SK-N-SH (cell line): ENCODE measurements around the gene SLX4IP. TPM values are rescaled to one million over a fixed set of nuclear protein-coding genes. Genes with fewer than 3 reads are reported as not detected.

ENCODE experiments used
- CTCF ChIA-PET: fragments of 300-600, 350-600 bp; formaldehyde crosslinking; extraction: SDS; loops from one replicate; lab custom pipeline; 2021; lab: Yijun Ruan, JAX
- POLR2A ChIA-PET: fragments of 350-600 bp; sonication (Branson Sonifier 250); formaldehyde crosslinking; extraction: SDS; loops from one replicate; lab custom pipeline; 2020; ENCODE audit warnings: antibody characterized with exemption, inconsistent platforms; lab: Yijun Ruan, JAX
- DNase-seq: peaks from one replicate; pipeline ENCODE4 v3.0.0; 2012
- H2AFZ ChIP-seq: fragments of 200-600 bp; sonication (generic); 2 replicates; pipeline ENCODE4 v1.8.1; 2016; ENCODE audit warnings: antibody characterized with exemption, mild to moderate bottlenecking, low read depth
- H3F3A ChIP-seq: fragments of 200-600 bp; sonication (generic); replicated peaks from 2 replicates; pipeline ENCODE3; 2016; ENCODE audit warnings: antibody characterized with exemption, mild to moderate bottlenecking; ENCODE audit not compliant: insufficient read depth
- H3K27ac ChIP-seq, 2 experiments: fragments of 200-500 bp in 1 of 2; fragments of 200-600 bp in 1 of 2; sonication (Bioruptor generic) in 1 of 2; sonication (generic), shearing (Covaris generic) in 1 of 2; 2 replicates each; pipeline versions ENCODE4 v1.5.1 to v1.6.1; 2014 to 2016; ENCODE audit warnings: low read depth in 2 of 2, inconsistent platforms in 1 of 2, low read length in 1 of 2, mild to moderate bottlenecking in 1 of 2, mixed read lengths in 1 of 2
- H3K27me3 ChIP-seq: fragments of 200-600 bp; sonication (generic), shearing (Covaris generic); 2 replicates; pipeline ENCODE4 v1.6.1; 2016; ENCODE audit warnings: mixed run types; ENCODE audit not compliant: insufficient read depth
- H3K36me3 ChIP-seq, 2 experiments: fragments of 200-500 bp in 1 of 2; fragments of 200-600 bp in 1 of 2; sonication (Bioruptor generic) in 1 of 2; sonication (generic) in 1 of 2; replicated peaks in 1 of 2; 2 replicates each; pipeline versions ENCODE3 to v1.5.1; 2014 to 2016; ENCODE audit warnings: low read length in 1 of 2, mild to moderate bottlenecking in 1 of 2; ENCODE audit not compliant: insufficient read depth in 2 of 2, control insufficient read depth in 1 of 2
- H3K4me1 ChIP-seq, 2 experiments: fragments of 200-500 bp in 1 of 2; fragments of 200-600 bp in 1 of 2; sonication (Bioruptor generic) in 1 of 2; sonication (generic), shearing (Covaris generic) in 1 of 2; 2 replicates each; pipeline versions ENCODE4 v1.5.1 to v1.6.1; 2014 to 2016; ENCODE audit warnings: low read depth in 1 of 2, low read length in 1 of 2, mixed run types in 1 of 2; ENCODE audit not compliant: insufficient read depth in 2 of 2, control insufficient read depth in 1 of 2
- H3K4me2 ChIP-seq: fragments of 200-600 bp; sonication (generic), shearing (Covaris generic); 2 replicates; pipeline ENCODE4 v1.6.1; 2017; ENCODE audit warnings: mixed run types
- H3K4me3 ChIP-seq, 2 experiments: fragments of 200-500 bp in 1 of 2; fragments of 200-600 bp in 1 of 2; sonication (Bioruptor generic) in 1 of 2; sonication (generic), shearing (Covaris generic) in 1 of 2; 2 replicates each; pipeline versions ENCODE4 v1.5.1 to v1.8.1; 2014 to 2016; ENCODE audit warnings: low read depth in 2 of 2, inconsistent platforms in 1 of 2, low read length in 1 of 2, mild to moderate bottlenecking in 1 of 2, mixed read lengths in 1 of 2, moderate library complexity in 1 of 2
- H3K79me2 ChIP-seq: fragments of 200-600 bp; sonication (generic); 2 replicates; pipeline ENCODE4 v1.8.1; 2017; ENCODE audit warnings: mild to moderate bottlenecking; ENCODE audit not compliant: insufficient read depth
- H3K9ac ChIP-seq: fragments of 200-600 bp; sonication (generic); 2 replicates; pipeline ENCODE4 v1.6.1; 2017; ENCODE audit warnings: mixed run types
- H3K9me2 ChIP-seq: fragments of 200-600 bp; sonication (generic); 2 replicates; pipeline ENCODE4 v1.6.1; 2017; ENCODE audit warnings: mixed run types
- H3K9me3 ChIP-seq: fragments of 200-600 bp; sonication (generic); 2 replicates; pipeline ENCODE4 v1.6.1; 2017; ENCODE audit warnings: mixed run types, mild to moderate bottlenecking, moderate library complexity
- H4K20me1 ChIP-seq: fragments of 200-600 bp; sonication (generic); 2 replicates; pipeline ENCODE4 v1.6.1; 2017; ENCODE audit warnings: mild to moderate bottlenecking, mixed run types; ENCODE audit not compliant: insufficient read depth
- EZH2phosphoT487 ChIP-seq: fragments of 200-600 bp; sonication (generic); IDR thresholded peaks from 2 replicates; pipeline ENCODE4 v1.6.1; 2017; ENCODE audit warnings: low read depth, mixed run types, mild to moderate bottlenecking, antibody characterized with exemption, moderate library complexity, borderline replicate concordance
- GABPA ChIP-seq: IDR thresholded peaks from 2 replicates; pipeline ENCODE4 v1.4.0; 2012; ENCODE audit warnings: low read depth, mild to moderate bottlenecking
- GATA2 ChIP-seq: sonication (generic); formaldehyde crosslinking; IDR thresholded peaks from 2 replicates; pipeline ENCODE4 v1.5.0; 2020; ENCODE audit warnings: mild to moderate bottlenecking, missing genetic modification reagents
- MEF2A ChIP-seq: IDR thresholded peaks from 2 replicates; pipeline ENCODE4 v1.4.0; 2012; ENCODE audit warnings: low read depth, borderline replicate concordance
- NFIC ChIP-seq: IDR thresholded peaks from 2 replicates; pipeline ENCODE4 v1.4.0; 2012; ENCODE audit warnings: borderline replicate concordance
- RCOR1 ChIP-seq: fragments of 150-350 bp; IDR thresholded peaks from 2 replicates; pipeline ENCODE4 v1.6.1; 2017; ENCODE audit warnings: antibody characterized with exemption, low read length
- RXRA ChIP-seq: IDR thresholded peaks from 2 replicates; pipeline ENCODE4 v1.4.0; 2012; ENCODE audit warnings: low read depth, mild to moderate bottlenecking, borderline replicate concordance
- SIN3A ChIP-seq: IDR thresholded peaks from 2 replicates; pipeline ENCODE4 v1.6.1; 2012; ENCODE audit warnings: low read depth, mild to moderate bottlenecking, low read length, moderate library complexity, borderline replicate concordance
- YY1 ChIP-seq: IDR thresholded peaks from 2 replicates; pipeline ENCODE4 v1.4.0; 2012; ENCODE audit warnings: low read depth, mild to moderate bottlenecking
- WGBS: methylation state at CpG from one replicate; pipeline ENCODE4 v1.1.6; 2017; ENCODE audit warnings: low lambda C conversion rate; 5-methylcytosine and 5-hydroxymethylcytosine counted together
- polyA plus RNA-seq, 3 experiments: library from polyadenylated mRNA; depleted of rRNA; stranded (reverse); fragments of >200 nt; gene quantifications; 2 replicates each; pipeline ENCODE4 v1.2.3, GENCODE V29; 2012
- TF ChIP-seq, protein P1 (sequence below): IDR thresholded peaks from 2 replicates; pipeline ENCODE4 v1.4.0; 2012; ENCODE audit warnings: low read depth
- TF ChIP-seq, protein P2 (sequence below): fragments of 150-350 bp; IDR thresholded peaks from 2 replicates; pipeline ENCODE4 v1.6.1; 2017; ENCODE audit warnings: antibody characterized with exemption, low read length, low read depth, borderline replicate concordance
- TF ChIP-seq, protein P3 (sequence below): IDR thresholded peaks from 2 replicates; pipeline ENCODE4 v1.4.0; 2012; ENCODE audit warnings: low read depth, borderline replicate concordance
- TF ChIP-seq, protein P4 (sequence below): fragments of 150-350 bp; IDR thresholded peaks from 2 replicates; pipeline ENCODE4 v1.6.1; 2016; ENCODE audit warnings: mild to moderate bottlenecking, low read depth, low read length

The SLX4IP gene
- polyA plus RNA-seq, 1 of the 3 experiments (the other 2 are of a cell fraction), result 1.3 TPM

DNA sequence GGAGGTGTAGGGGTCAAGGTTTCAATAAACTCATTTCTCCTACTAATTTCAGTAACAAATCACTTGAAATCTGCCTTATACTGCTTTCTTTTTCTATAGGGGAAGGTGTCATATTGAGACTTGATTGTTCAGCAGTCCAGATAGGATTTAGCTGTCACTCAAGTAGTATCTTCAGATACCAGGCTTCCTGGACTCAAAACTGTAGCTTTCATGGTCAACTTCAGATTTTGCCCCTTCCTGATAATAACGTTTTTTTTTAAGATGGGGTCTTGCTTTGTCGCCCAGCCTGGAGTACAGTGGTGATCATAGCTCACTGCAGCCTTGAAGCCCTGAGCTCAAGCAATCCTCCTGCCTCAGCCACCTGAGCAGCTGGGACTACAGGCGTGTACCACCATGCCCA lies 160.9 kb downstream of the SLX4IP start:
- no peak overlapping the region for H3K4me3 ChIP-seq
- TF ChIP-seq, protein P1, sequence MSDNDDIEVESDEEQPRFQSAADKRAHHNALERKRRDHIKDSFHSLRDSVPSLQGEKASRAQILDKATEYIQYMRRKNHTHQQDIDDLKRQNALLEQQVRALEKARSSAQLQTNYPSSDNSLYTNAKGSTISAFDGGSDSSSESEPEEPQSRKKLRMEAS, result no peak
- TF ChIP-seq RXRA, result no peak
- TF ChIP-seq SIN3A, result no peak
- TF ChIP-seq EZH2phosphoT487, result no peak
- TF ChIP-seq RCOR1, result no peak
- no peak for TF ChIP-seq NFIC
- TF ChIP-seq GABPA, result no peak
- TF ChIP-seq, protein P2, sequence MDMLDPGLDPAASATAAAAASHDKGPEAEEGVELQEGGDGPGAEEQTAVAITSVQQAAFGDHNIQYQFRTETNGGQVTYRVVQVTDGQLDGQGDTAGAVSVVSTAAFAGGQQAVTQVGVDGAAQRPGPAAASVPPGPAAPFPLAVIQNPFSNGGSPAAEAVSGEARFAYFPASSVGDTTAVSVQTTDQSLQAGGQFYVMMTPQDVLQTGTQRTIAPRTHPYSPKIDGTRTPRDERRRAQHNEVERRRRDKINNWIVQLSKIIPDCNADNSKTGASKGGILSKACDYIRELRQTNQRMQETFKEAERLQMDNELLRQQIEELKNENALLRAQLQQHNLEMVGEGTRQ, result no peak
- TF ChIP-seq, protein P3, sequence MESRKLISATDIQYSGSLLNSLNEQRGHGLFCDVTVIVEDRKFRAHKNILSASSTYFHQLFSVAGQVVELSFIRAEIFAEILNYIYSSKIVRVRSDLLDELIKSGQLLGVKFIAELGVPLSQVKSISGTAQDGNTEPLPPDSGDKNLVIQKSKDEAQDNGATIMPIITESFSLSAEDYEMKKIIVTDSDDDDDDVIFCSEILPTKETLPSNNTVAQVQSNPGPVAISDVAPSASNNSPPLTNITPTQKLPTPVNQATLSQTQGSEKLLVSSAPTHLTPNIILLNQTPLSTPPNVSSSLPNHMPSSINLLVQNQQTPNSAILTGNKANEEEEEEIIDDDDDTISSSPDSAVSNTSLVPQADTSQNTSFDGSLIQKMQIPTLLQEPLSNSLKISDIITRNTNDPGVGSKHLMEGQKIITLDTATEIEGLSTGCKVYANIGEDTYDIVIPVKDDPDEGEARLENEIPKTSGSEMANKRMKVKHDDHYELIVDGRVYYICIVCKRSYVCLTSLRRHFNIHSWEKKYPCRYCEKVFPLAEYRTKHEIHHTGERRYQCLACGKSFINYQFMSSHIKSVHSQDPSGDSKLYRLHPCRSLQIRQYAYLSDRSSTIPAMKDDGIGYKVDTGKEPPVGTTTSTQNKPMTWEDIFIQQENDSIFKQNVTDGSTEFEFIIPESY, result no peak
- TF ChIP-seq GATA2, result no peak
- TF ChIP-seq, protein P4, sequence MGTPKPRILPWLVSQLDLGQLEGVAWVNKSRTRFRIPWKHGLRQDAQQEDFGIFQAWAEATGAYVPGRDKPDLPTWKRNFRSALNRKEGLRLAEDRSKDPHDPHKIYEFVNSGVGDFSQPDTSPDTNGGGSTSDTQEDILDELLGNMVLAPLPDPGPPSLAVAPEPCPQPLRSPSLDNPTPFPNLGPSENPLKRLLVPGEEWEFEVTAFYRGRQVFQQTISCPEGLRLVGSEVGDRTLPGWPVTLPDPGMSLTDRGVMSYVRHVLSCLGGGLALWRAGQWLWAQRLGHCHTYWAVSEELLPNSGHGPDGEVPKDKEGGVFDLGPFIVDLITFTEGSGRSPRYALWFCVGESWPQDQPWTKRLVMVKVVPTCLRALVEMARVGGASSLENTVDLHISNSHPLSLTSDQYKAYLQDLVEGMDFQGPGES, result no peak
- TF ChIP-seq, all 33 proteins: peak for 0
- no peak overlapping the region for H2AFZ ChIP-seq
- DNase-seq, result no peak
- no peak overlapping the region for H3K4me2 ChIP-seq
- H3K79me2 ChIP-seq, result no peaks in the 10 kb centered on the region
- H3K36me3 ChIP-seq, result peaks cover 0 to 2% of the 10 kb centered on the region in 2 experiments
- POLR2A ChIA-PET, result no interaction called here
- 89% methylated on average over 3 of the region's 3 CpGs for WGBS
- H3K9me3 ChIP-seq, result no peaks in the 10 kb centered on the region
- H3F3A ChIP-seq, result peaks cover 38% of the 10 kb centered on the region
- H3K27me3 ChIP-seq, result no peaks in the 10 kb centered on the region
- no peaks in the 10 kb centered on the region for H3K9me2 ChIP-seq
- peak overlapping the region in 1 of 2 experiments; percentile 77; a peak in 1 of 4 replicates for H3K27ac ChIP-seq
- peaks cover 3 to 13% of the 10 kb centered on the region in 2 experiments for H3K4me1 ChIP-seq
- H4K20me1 ChIP-seq, result no peaks in the 10 kb centered on the region
- CTCF ChIA-PET, result interaction anchor here (2.8 kb wide), 1 partner anchor 8 kb away, joined by 10 read pairs; no protein-coding TSS in a partner anchor
- H3K9ac ChIP-seq, result no peak overlapping the region

DNA sequence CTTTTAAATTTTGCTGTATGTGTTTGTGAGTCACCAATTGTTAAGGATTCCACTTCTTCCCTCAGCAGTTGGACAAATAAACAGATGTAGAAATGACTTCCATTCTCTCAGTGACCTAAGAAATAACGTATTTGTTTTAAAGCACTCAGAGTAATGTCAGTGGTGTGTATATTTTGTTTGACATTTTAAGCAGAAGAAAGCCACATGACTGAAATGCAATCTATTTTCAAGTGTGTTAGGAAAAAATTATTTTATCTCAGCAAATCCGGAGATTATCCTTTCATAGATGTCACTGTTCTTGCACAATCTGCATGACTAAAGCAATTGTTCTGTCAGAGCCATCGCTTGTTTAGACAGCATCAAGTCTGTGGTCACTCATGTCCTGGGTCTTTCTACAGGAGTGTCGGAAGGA lies 161.6 kb downstream of the SLX4IP start:
- POLR2A ChIA-PET, result no interaction called here
- no peak overlapping the region for H2AFZ ChIP-seq
- DNase-seq, result no peak

More for the DNA sequence above, 161.6 kb downstream of the SLX4IP start:
- CTCF ChIA-PET, result interaction anchor here (1.3 kb wide), 1 partner anchor 14 kb away, joined by 3 read pairs; no protein-coding TSS in a partner anchor
- Histone ChIP-seq H3K4me3 (no peak overlapping the region), H3K4me2 (no peak overlapping the region), H3K27me3 (no peaks in the 10 kb centered on the region), H4K20me1 (no peaks in the 10 kb centered on the region), H3F3A (peaks cover 30% of the 10 kb centered on the region), H3K9ac (no peak overlapping the region), H3K79me2 (no peaks in the 10 kb centered on the region), H3K4me1 (peaks cover 3 to 6% of the 10 kb centered on the region in 2 experiments), H3K36me3 (peaks cover 0 to 8% of the 10 kb centered on the region in 2 experiments), H3K27ac (peak overlapping the region in 1 of 2 experiments; percentile 77; a peak in 1 of 4 replicates), H3K9me2 (no peaks in the 10 kb centered on the region), H3K9me3 (no peaks in the 10 kb centered on the region)
- WGBS, result 49% methylated on average over 4 of the region's 4 CpGs
- no peak for TF ChIP-seq YY1
- no peak for TF ChIP-seq MEF2A
